ENCODE results near the gene PTPN14.

PTPN14 gene

GRCh38 chr1:214300149-214300780 lies 251.1 kb downstream of the PTPN14 start:
- Histone ChIP-seq H3K27me3 (replicated peaks; ENCODE audit: insufficient read depth, low read length) (no peaks in the 10 kb centered on the region), H3K27ac (ENCODE audit: low read length) (no peak overlapping the region), H3K9ac (ENCODE audit: low read length) (no peak overlapping the region), H2AFZ (ENCODE audit: low read length) (no peak overlapping the region), H3K79me2 (ENCODE audit: low read length) (no peaks in the 10 kb centered on the region), H3K9me3 (replicated peaks; ENCODE audit: insufficient read depth, low read length) (no peaks in the 10 kb centered on the region), H3K36me3 (replicated peaks; ENCODE audit: insufficient read depth, low read length) (no peaks in the 10 kb centered on the region), H3K4me1 (ENCODE audit: low read length) (peaks cover 16% of the 10 kb centered on the region; the same call in 1 of the 2 replicates), H3K9me2 (replicated peaks; ENCODE audit: insufficient read depth, low read length) (no peaks in the 10 kb centered on the region), H3K4me3 (ENCODE audit: low read length) (no peak overlapping the region), H3F3A (ENCODE audit: insufficient read depth, low read length) (peaks cover 8% of the 10 kb centered on the region), H3K4me2 (ENCODE audit: low read depth, low read length) (no peak overlapping the region), H4K20me1 (ENCODE audit: insufficient read depth, low read length) (no peaks in the 10 kb centered on the region)
- no peak for TF ChIP-seq EZH2 (optimal IDR thresholded peaks at IDR 0.05; ENCODE audit: low read depth, low read length)
- no peak for TF ChIP-seq CTCF (IDR thresholded peaks at IDR 0.05; ENCODE audit: low read length)
- no peak for TF ChIP-seq EZH2phosphoT487 (IDR thresholded peaks at IDR 0.05; ENCODE audit: low read length)
- no peak for DNase-seq
